HT-29 (cell line): ENCODE data around the gene CD14. TPM values are rescaled to one million over a fixed set of nuclear protein-coding genes. Genes with fewer than 3 reads are reported as not detected.
A peak's percentile ranks its signal among the peaks of the same experiment; 100 is the strongest.
"Not testable (repeated sequence)": the region's sequence is repeated elsewhere in the genome, so short reads cannot be mapped to it uniquely, and the experiment has no call there.

Source experiments
- DNase-seq: peaks from one replicate; pipeline ENCODE4 v3.0.0-alpha.2; 2015; ENCODE audit warnings: low spot score
- total RNA-seq: library from RNA; depleted of rRNA; stranded (reverse); fragments of >200 nt; shearing (Covaris generic); gene quantifications from 2 replicates; pipeline ENCODE4 v1.2.3, GENCODE V29; 2014; rRNA removed

The CD14 gene
- 8.0 and 12.2 TPM in 2 replicates for total RNA-seq

DNA sequence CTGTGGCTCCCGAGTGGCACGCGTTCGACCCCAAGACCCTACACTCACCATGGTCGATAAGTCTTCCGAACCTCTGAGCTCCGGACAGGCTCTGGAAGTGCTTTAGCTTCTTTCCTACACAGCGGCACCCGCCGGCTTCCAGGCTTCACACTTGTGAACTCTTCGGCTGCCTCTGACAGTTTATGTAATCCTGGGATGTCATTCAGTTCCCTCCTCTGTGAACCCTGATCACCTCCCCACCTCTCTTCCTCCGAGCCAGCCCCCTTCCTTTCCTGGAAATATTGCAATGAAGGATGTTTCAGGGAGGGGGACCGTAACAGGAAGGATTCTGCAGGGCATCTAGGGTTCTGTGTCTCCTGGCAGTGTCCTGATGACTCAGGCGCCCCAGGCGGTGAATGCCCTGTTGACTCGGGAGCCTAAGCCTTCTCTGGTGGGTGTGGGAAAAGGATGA lies at the start of gene CD14:
Gene CD14, minus strand, starts transcription at position 155 of the 451 bp plus-strand sequence. Its CDS starts 104 bp downstream, at position 51.
- DNase-seq = peak; percentile 75

- DNase-seq = no peak
Observed at GRCh38 chr5:140678993-140679392, 46.0 kb upstream of the CD14 start.

- no peak for DNase-seq
Observed at GRCh38 chr5:140677947-140678346, 45.0 kb upstream of the CD14 start.

DNA sequence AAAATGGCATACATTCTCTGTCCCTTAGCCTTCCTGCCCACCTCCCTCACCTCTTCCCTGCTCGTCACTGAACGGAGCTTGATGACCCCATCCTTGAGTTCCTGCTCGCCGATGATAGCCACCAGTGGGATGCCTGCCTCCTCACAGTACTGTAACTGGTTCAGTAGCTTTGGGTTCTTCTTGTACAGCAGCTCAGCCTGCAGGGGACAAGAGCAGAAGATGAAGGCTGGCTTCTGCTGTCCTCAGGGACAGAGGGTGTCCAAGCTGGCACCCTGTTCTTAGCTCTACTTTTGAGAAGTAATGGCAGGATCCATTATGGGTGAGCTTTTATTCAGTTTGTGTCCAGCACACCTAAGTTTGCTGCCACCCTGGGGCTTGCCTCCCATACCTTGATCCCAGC lies 41.7 kb upstream of the CD14 start:
- no peak for DNase-seq

DNA sequence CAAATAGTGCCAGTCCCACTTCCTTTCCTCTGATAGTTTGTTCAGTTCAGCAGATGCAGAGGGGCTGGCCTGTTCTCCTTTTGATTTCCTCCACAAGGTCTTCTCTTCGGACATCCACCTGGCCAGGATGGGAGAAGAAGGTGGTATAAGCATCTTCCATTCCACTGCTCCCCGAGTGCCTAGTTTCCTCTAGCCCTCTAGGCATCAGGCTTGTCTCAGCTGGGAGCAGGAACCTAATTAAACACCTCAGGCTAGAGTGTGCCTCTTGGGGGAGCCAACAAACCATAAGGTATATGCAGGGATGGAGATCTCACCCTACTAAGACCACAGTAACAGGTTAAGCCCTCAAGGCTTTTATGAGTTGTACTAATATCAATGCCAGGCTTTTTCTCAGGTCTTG lies 41.2 kb upstream of the CD14 start:
- DNase-seq = no peak

DNA sequence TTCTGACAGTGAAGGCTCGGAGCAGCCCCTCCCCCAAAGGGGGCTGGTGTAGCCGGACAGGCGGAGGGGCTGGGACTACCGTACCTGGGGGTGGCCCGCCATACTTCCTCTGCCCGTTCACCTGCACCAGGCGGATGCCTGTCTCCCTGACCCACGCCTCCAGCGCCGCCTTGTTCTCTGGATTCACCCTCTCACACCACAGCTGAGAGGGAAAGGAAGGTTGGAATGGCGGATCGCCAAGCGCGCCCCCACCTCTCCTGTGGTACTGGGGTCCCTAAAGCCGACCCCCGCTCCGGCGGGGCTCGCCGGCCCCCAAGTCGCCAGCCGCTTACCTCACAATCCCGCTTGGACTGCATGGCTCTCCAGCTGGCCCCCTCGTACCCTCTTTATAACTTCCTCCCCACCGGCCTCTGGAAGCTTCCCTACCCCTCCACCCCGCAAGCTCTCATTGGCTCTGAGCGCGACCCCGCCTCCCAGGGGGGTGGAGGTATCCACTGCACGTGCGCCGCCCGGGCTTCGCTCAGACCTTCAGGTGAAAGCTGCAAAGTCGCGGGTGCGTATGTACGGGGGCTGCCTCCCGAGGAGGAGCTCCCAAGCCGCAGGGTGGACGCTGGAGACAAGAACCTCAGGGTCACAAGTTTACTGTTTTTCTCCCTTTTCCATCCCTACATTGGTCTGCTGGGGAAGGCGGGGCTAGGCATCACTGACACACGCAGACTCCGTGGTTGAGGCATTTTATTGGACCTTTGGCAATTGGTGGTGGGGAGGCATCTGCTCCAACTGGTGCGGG lies 40.4 kb upstream of the CD14 start, which contains the start of gene DND1:
Gene DND1, minus strand, starts transcription at position 390 of the 790 bp plus-strand sequence. Its CDS starts 34 bp downstream, at position 356.
- no peak for DNase-seq

DNA sequence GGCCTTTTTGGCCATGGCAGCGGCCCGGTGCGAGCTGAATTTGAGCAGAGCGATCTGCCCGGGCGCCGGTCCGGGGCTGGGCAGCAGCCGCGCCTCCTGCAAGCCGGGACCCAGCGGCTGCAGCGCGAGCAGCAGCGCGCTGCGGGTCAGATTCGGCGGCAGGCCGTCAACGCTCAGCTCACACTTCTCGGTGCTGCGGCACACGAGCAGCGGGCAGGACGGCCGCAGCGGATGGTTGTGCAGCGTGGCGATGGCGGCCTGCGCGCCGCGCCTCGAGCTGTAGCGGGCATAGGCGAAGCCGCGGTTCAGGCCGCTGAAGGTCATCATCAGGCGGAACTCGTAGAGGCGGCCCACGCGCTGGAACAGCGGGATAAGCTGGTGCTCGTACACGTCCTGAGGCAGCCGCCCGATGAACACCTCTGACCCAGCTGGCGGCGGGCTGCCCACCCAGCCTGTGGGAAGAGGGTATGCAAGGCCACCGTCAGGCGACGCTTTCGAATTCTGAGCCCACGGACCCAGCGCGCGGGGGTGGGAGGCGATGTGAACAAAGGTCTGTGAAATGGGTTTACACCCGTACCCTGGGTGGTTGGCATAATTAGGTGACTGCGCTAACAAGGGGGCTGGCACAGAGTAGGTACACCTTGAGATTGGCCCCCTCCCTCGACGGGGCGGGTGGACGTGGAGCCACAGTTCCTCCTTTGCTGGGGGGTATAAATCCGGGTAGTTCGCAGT lies 39.6 kb upstream of the CD14 start:
- DNase-seq = no peak

DNA sequence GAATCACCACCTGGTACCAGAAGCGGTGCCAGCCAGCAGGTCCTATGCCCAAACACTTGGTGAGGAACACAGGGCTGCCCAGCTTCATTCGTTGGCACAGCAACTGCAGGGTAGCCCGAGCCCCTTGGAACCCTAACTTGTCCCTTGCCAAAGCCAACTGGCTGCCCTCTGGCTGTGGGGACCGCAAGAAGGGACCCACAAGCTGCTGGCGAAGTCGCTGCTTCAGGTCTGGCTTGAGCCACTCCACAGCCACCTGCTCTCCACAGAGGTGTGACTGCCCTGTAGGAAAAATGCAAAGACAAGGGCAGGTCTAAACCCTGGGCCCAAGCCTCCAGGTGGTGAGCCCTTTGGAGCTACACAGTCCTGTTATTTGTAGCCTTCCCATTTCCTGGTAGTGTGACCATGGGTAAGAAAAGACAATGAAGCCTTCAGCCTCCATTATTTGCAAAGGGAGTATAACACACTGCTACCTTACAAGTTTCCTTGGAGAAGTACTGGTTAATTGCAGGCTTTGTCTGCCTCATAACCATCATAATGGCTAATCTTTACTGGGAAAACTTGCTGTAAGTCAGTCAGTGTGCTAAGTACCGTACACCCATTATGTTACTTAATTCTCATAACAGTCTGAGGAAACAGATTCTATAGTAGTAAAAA lies 38.6 kb upstream of the CD14 start:
- DNase-seq = no peak

GRCh38 chr5:140671035-140671434 lies 38.1 kb upstream of the CD14 start:
- DNase-seq = not testable (repeated sequence)

- peak; percentile 97 for DNase-seq
Observed at GRCh38 chr5:140664359-140665119, 31.6 kb upstream of the CD14 start, which contains the start of gene WDR55. Gene WDR55, plus strand, starts transcription at chr5:140664904. Its CDS starts 9 bp downstream, at chr5:140664913.

- DNase-seq = no peak
Observed at GRCh38 chr5:140664030-140664358, 31.0 kb upstream of the CD14 start.

DNA sequence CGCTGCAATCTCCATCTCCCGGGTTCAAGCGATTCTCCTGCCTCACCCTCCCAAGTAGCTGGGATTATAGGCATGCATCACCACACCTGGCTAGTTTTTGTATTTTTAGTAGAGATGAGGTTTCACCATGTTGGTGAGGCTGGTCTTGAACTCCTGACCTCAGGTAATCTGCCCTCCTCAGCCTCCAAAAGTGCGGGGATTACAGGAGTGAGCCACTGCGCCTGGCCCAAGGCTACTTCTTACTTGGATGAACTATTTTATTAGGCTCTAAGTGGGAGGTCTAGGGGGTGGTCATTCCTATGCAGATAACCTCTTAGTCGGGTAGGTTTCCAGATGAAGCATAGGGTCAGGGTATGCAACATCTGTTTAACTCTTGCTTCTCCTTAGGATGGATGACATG lies 27.4 kb upstream of the CD14 start:
- DNase-seq = not testable (repeated sequence)

DNA sequence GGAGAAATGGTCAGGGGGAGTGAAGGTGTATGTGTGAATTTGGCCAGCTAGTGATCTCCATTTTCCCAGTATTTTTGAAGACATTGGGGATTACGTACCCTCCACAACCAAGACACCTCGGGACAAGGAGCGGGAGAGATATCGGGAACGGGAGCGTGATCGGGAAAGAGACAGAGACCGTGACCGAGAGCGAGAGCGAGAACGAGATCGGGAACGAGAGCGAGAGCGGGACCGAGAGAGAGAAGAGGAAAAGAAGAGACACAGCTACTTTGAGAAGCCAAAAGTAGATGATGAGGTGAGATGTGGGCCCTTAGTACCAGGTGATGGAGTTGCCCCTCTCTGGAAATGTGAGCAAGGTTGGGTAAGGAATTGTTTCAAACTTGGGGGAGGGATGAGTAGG lies 25.9 kb upstream of the CD14 start:
- no peak for DNase-seq

- peak; percentile 29 for DNase-seq
Observed at GRCh38 chr5:140647042-140647419, 14.1 kb upstream of the CD14 start.

GRCh38 chr5:140642718-140643117 lies 9.7 kb upstream of the CD14 start:
- DNase-seq = no peak

DNA sequence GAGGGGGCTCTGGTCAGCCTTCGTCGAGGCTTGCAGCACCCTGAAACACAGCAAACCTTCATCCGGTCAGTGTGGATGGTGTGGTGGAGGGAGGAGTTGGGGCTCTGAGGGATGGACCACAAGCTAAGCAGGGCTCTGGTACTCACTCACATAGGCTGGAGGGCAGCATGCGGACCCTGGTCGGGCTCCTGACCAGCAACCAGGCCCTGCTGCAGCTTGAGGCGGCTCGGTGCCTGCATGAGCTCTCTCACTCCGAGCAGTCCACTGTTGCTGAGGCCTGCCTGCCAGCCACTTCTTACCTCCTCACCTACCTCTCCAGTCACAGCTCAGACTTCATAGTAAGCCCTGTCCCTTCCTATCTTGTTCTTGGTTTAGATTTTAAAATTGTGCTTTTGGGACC lies 8.7 kb upstream of the CD14 start:
- DNase-seq = no peak

- DNase-seq = peak; percentile 98
Observed at GRCh38 chr5:140639148-140639981, 6.4 kb upstream of the CD14 start, which contains the start of gene TMCO6. Gene TMCO6, plus strand, starts transcription at chr5:140639451. Its CDS starts 77 bp downstream, at chr5:140639528.

DNA sequence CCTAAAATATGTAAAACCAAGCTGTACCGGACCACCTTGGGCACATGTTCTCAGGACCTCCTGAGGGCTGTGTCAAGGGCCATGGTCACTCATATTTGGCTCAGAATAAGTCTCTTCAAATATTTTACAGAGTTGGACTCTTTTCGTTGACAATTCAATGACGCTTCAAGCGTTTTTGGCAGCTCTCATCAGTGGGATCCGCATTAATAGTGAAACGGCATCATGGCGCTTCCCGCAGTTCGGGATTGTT lies 5.8 kb upstream of the CD14 start:
- not testable (repeated sequence) for DNase-seq

- DNase-seq = no peak
Observed at GRCh38 chr5:140637371-140638100, 4.6 kb upstream of the CD14 start.
